Right lobe of liver (tissue), 4 donors: ENCODE data around the gene CABS1.

Experiments used
- POLR2A ChIP-seq: fragments of 450-650 bp; IDR thresholded peaks from one replicate; pipeline ENCODE4 v1.6.1; 2017; ENCODE audit warnings: antibody characterized with exemption, mild to moderate bottlenecking
- TF ChIP-seq, protein P1 (sequence below), 4 donors: fragments of 200-600 bp in 3 of 4; fragments of 450-650 bp in 1 of 4; IDR thresholded peaks; one replicate each; pipeline versions ENCODE4 v1.5.1 to v1.8.0; 2016 to 2022; ENCODE audit warnings: antibody characterized with exemption in 4 of 4, mild to moderate bottlenecking in 2 of 4
- donor health status: DM: no; HTN: no; CAD: no.
- donor health status: DM: no; HTN: no; CAD: no.
- donor health status: DM: no; HTN: yes; CAD: no.

DNA sequence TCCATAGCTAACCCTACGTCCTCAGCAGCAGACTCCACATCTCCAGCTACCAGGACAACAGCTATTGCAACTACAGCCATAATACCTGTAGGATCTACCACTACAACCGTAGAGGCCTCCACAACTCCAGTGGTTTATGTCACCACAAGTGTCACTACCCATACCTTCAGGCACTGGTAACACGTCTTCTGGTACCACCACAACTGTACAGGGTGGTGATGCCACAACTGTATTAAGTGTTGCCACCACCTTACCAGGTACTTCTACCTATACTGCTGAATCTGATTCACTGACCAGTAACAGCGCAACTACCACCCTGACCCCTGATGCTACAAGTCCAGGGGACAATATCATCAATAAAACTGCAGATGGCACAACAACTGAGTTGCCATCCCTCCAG, 34.6 kb upstream of the CABS1 start:
- TF ChIP-seq, protein P1, sequence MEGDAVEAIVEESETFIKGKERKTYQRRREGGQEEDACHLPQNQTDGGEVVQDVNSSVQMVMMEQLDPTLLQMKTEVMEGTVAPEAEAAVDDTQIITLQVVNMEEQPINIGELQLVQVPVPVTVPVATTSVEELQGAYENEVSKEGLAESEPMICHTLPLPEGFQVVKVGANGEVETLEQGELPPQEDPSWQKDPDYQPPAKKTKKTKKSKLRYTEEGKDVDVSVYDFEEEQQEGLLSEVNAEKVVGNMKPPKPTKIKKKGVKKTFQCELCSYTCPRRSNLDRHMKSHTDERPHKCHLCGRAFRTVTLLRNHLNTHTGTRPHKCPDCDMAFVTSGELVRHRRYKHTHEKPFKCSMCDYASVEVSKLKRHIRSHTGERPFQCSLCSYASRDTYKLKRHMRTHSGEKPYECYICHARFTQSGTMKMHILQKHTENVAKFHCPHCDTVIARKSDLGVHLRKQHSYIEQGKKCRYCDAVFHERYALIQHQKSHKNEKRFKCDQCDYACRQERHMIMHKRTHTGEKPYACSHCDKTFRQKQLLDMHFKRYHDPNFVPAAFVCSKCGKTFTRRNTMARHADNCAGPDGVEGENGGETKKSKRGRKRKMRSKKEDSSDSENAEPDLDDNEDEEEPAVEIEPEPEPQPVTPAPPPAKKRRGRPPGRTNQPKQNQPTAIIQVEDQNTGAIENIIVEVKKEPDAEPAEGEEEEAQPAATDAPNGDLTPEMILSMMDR (IDR thresholded peaks at IDR 0.05) = no peak
- TF ChIP-seq POLR2A = no peak
